ENCODE results near the gene CALHM5. TPM values are rescaled to one million over a fixed set of nuclear protein-coding genes. Genes with fewer than 3 reads are reported as not detected.

The CALHM5 gene
- polyA plus RNA-seq, 6 donors from 2014 or later: not detected

GRCh38 chr6:116536216-116536621, 24.8 kb downstream of the CALHM5 start:
- H3K27me3 Mint-ChIP-seq: peaks cover 10 to 26% (median 11%) of the 10 kb centered on the region in 3 donors
- ATAC-seq (ENCODE audit: low read depth in 2 of 2) (peak; percentile 40 to 64), DNase-seq (peak; percentile 51)
- H3K4me3 Mint-ChIP-seq: no peak overlapping the region
- peaks cover 0 to 7% (median 5%) of the 10 kb centered on the region in 3 donors for H3K4me1 Mint-ChIP-seq
- H3K9me3 Mint-ChIP-seq: no peaks in the 10 kb centered on the region
- H3K36me3 Mint-ChIP-seq: no peaks in the 10 kb centered on the region
- H3K27ac Mint-ChIP-seq: peak overlapping the region in 1 of 6 donors; percentile 42

- peaks cover 19 to 35% (median 28%) of the 10 kb centered on the region in 3 donors for H3K27me3 Mint-ChIP-seq
- H3K4me1 Mint-ChIP-seq: no peaks in the 10 kb centered on the region
- H3K36me3 Mint-ChIP-seq: no peaks in the 10 kb centered on the region
- ATAC-seq (ENCODE audit: low read depth in 2 of 2) (no peak), DNase-seq (no peak)
- no peak overlapping the region for H3K27ac Mint-ChIP-seq
- H3K9me3 Mint-ChIP-seq: no peaks in the 10 kb centered on the region
- no peak overlapping the region for H3K4me3 Mint-ChIP-seq
Measured at GRCh38 chr6:116542426-116542825, 31.0 kb downstream of the CALHM5 start.

- Mint-ChIP-seq H3K36me3 (no peaks in the 10 kb centered on the region), H3K27ac (no peak overlapping the region), H3K9me3 (no peaks in the 10 kb centered on the region), H3K27me3 (peaks cover 19 to 35% (median 28%) of the 10 kb centered on the region in 3 donors), H3K4me3 (no peak overlapping the region), H3K4me1 (no peaks in the 10 kb centered on the region)
- DNase-seq (no peak), ATAC-seq (ENCODE audit: low read depth in 2 of 2) (no peak)
Measured at GRCh38 chr6:116543149-116543548, 31.7 kb downstream of the CALHM5 start.

GRCh38 chr6:116545651-116546050, 34.2 kb downstream of the CALHM5 start, which contains the start of gene TRAPPC3L:
Gene TRAPPC3L (minus strand): TSS chr6:116545684. CDS start chr6:116545514, 170 bp downstream.
- Mint-ChIP-seq H3K27me3 (peaks cover 16 to 30% (median 16%) of the 10 kb centered on the region in 3 donors), H3K27ac (peak within 1 kb of the TSS in 1 of 6 donors; percentile 1), H3K4me1 (no peaks in the 10 kb centered on the region), H3K36me3 (no peaks in the 10 kb centered on the region), H3K9me3 (no peaks in the 10 kb centered on the region), H3K4me3 (no peak within 1 kb of the TSS)
- DNase-seq (no peak), ATAC-seq (ENCODE audit: low read depth in 2 of 2) (no peak)

- Mint-ChIP-seq H3K4me3 (no peak overlapping the region), H3K36me3 (no peaks in the 10 kb centered on the region), H3K27ac (no peak overlapping the region), H3K27me3 (peaks cover 10 to 38% (median 14%) of the 10 kb centered on the region in 3 donors), H3K4me1 (no peaks in the 10 kb centered on the region), H3K9me3 (no peaks in the 10 kb centered on the region)
- ATAC-seq (ENCODE audit: low read depth in 2 of 2) (no peak), DNase-seq (no peak)
Measured at GRCh38 chr6:116547358-116547757, 35.9 kb downstream of the CALHM5 start.

GRCh38 chr6:116550796-116551195, 39.4 kb downstream of the CALHM5 start:
- no peak for ATAC-seq (ENCODE audit: low read depth in 2 of 2)
- H3K4me3 Mint-ChIP-seq: no peak overlapping the region
- no peaks in the 10 kb centered on the region for H3K9me3 Mint-ChIP-seq
- H3K27ac Mint-ChIP-seq: no peak overlapping the region
- H3K4me1 Mint-ChIP-seq: no peaks in the 10 kb centered on the region
- DNase-seq: no peak
- H3K36me3 Mint-ChIP-seq: no peaks in the 10 kb centered on the region
- peaks cover 8 to 37% (median 18%) of the 10 kb centered on the region in 3 donors for H3K27me3 Mint-ChIP-seq

GRCh38 chr6:116553451-116553850, 42.0 kb downstream of the CALHM5 start, which contains the start of gene CALHM4:
Gene CALHM4 (plus strand): TSS chr6:116553751. CDS start chr6:116553794, 43 bp downstream.
- DNase-seq (no peak), ATAC-seq (ENCODE audit: low read depth in 2 of 2) (no peak)
- peaks cover 3 to 25% (median 18%) of the 10 kb centered on the region in 3 donors for H3K27me3 Mint-ChIP-seq
- H3K36me3 Mint-ChIP-seq: no peaks in the 10 kb centered on the region
- H3K9me3 Mint-ChIP-seq: no peaks in the 10 kb centered on the region
- no peak within 1 kb of the TSS for H3K4me3 Mint-ChIP-seq
- H3K27ac Mint-ChIP-seq: no peak within 1 kb of the TSS
- no peaks in the 10 kb centered on the region for H3K4me1 Mint-ChIP-seq

GRCh38 chr6:116556065-116556464, 44.6 kb downstream of the CALHM5 start:
- Mint-ChIP-seq H3K36me3 (no peaks in the 10 kb centered on the region), H3K27me3 (peaks cover 3 to 17% (median 14%) of the 10 kb centered on the region in 3 donors), H3K4me3 (no peak overlapping the region)

GRCh38 chr6:116556814-116557415, 45.5 kb downstream of the CALHM5 start:
- Mint-ChIP-seq H3K9me3 (no peaks in the 10 kb centered on the region), H3K36me3 (no peaks in the 10 kb centered on the region), H3K27ac (peak overlapping the region in 1 of 6 donors; percentile 42), H3K4me1 (peaks cover 0 to 3% (median 0%) of the 10 kb centered on the region in 3 donors), H3K4me3 (no peak overlapping the region), H3K27me3 (peaks cover 8 to 15% (median 14%) of the 10 kb centered on the region in 3 donors)
- no peak for ATAC-seq (ENCODE audit: low read depth in 2 of 2)
- DNase-seq: no peak

More at GRCh38 chr6:116556065-116556464, 44.6 kb downstream of the CALHM5 start:
- H3K4me1 Mint-ChIP-seq: peaks cover 0 to under 1% (median 0%) of the 10 kb centered on the region in 3 donors
- H3K9me3 Mint-ChIP-seq: no peaks in the 10 kb centered on the region
- no peak for DNase-seq
- ATAC-seq (ENCODE audit: low read depth in 2 of 2): no peak
- H3K27ac Mint-ChIP-seq: no peak overlapping the region

- Mint-ChIP-seq H3K9me3 (no peaks in the 10 kb centered on the region), H3K4me3 (no peak overlapping the region), H3K4me1 (peaks cover 0 to 3% (median 0%) of the 10 kb centered on the region in 3 donors), H3K27ac (no peak overlapping the region), H3K27me3 (peaks cover 16 to 23% (median 20%) of the 10 kb centered on the region in 3 donors), H3K36me3 (no peaks in the 10 kb centered on the region)
- DNase-seq (no peak), ATAC-seq (ENCODE audit: low read depth in 2 of 2) (no peak)
Measured at GRCh38 chr6:116557893-116558292, 46.5 kb downstream of the CALHM5 start.

- no peak for DNase-seq
- H3K27me3 Mint-ChIP-seq: peaks cover 18 to 29% (median 26%) of the 10 kb centered on the region in 3 donors
- no peak for ATAC-seq (ENCODE audit: low read depth in 2 of 2)
- peaks cover 0 to 3% (median 0%) of the 10 kb centered on the region in 3 donors for H3K4me1 Mint-ChIP-seq
- H3K36me3 Mint-ChIP-seq: no peaks in the 10 kb centered on the region
- no peak overlapping the region for H3K4me3 Mint-ChIP-seq
- no peak overlapping the region for H3K27ac Mint-ChIP-seq
- no peaks in the 10 kb centered on the region for H3K9me3 Mint-ChIP-seq
Measured at GRCh38 chr6:116560130-116560529, 48.7 kb downstream of the CALHM5 start.

GRCh38 chr6:116561377-116562018, 50.1 kb downstream of the CALHM5 start:
- Mint-ChIP-seq H3K27ac (no peak overlapping the region), H3K27me3 (peaks cover 18 to 37% (median 26%) of the 10 kb centered on the region in 3 donors), H3K9me3 (no peaks in the 10 kb centered on the region), H3K36me3 (no peaks in the 10 kb centered on the region), H3K4me1 (peaks cover 0 to 3% (median 0%) of the 10 kb centered on the region in 3 donors), H3K4me3 (peak overlapping the region in 1 of 8 donors; percentile 27)
- DNase-seq (peak; percentile 56), ATAC-seq (ENCODE audit: low read depth in 2 of 2) (peak; percentile 62 to 77)

- DNase-seq (no peak), ATAC-seq (ENCODE audit: low read depth in 2 of 2) (no peak)
- Mint-ChIP-seq H3K27ac (no peak overlapping the region), H3K4me1 (peaks cover 0 to 3% (median 0%) of the 10 kb centered on the region in 3 donors), H3K4me3 (no peak overlapping the region), H3K9me3 (no peaks in the 10 kb centered on the region), H3K27me3 (peaks cover 22 to 37% (median 26%) of the 10 kb centered on the region in 3 donors), H3K36me3 (no peaks in the 10 kb centered on the region)
Measured at GRCh38 chr6:116562019-116562403, 50.6 kb downstream of the CALHM5 start.

- H3K9me3 Mint-ChIP-seq: no peaks in the 10 kb centered on the region
- no peaks in the 10 kb centered on the region for H3K36me3 Mint-ChIP-seq
- no peak for DNase-seq
- H3K4me1 Mint-ChIP-seq: peaks cover 0 to 3% (median 0%) of the 10 kb centered on the region in 3 donors
- peaks cover 22 to 37% (median 26%) of the 10 kb centered on the region in 3 donors for H3K27me3 Mint-ChIP-seq
- no peak overlapping the region for H3K4me3 Mint-ChIP-seq
- ATAC-seq (ENCODE audit: low read depth in 2 of 2): no peak
- H3K27ac Mint-ChIP-seq: no peak overlapping the region
Measured at GRCh38 chr6:116562614-116563013, 51.2 kb downstream of the CALHM5 start.
